A549 treated with CORT108297 at 1 μM for 4 hours (cell line): Measurements from ENCODE around the gene LIMS1. TPM values are rescaled to one million over a fixed set of nuclear protein-coding genes. Genes with fewer than 3 reads are reported as not detected.

ENCODE experiments used
- total RNA-seq: library from RNA; stranded (reverse); fragments of 200-300 nt; extraction: Qiagen RNA extraction; gene quantifications from 5 replicates; pipeline ENCODE4 v1.2.3, GENCODE V29; 2022

LIMS1 gene
- total RNA-seq = 41.0 to 66.4 TPM (median 54.3 TPM) in 5 replicates

DNA sequence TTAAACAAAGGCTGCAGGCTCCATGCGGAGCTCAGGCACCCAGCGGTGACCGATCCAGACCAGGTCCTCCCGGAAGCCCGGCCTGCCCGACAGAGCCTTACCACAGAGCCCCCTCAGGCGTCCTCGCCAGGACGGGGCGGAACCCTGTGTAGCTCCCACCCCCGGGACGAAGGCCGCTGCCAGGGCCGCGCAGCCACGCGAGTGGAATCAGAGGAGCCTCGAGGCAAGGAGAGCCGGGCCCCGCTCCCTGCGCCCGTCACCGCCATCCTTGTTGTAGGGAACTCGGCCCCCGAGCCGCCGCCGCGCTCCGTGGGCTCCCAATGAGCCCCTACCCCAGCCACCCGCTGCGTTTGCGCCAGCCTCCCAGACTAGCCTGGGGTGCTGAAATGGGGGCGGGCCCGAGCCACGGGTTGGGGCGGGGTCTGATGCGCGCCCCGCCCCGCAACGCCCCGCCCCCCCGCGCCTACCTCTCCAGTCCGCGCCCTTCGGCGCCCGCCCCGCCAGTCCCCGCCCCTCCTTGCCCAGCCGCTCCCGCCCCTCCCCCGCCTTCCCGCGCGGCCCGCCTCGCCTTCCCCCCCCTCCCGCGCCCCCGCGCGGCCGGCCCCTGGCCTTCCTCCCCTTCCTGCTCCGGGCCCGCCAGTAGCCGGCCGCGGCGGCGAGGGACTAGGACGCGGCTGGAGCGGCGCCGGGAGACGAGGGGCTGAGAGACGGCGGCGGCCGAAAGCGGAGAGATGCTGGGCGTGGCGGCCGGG, at the start of gene LIMS1:
TSS of gene LIMS1 (plus strand) at position 639 of the 752 bp plus-strand sequence. CDS start at position 732, 93 bp downstream.

DNA sequence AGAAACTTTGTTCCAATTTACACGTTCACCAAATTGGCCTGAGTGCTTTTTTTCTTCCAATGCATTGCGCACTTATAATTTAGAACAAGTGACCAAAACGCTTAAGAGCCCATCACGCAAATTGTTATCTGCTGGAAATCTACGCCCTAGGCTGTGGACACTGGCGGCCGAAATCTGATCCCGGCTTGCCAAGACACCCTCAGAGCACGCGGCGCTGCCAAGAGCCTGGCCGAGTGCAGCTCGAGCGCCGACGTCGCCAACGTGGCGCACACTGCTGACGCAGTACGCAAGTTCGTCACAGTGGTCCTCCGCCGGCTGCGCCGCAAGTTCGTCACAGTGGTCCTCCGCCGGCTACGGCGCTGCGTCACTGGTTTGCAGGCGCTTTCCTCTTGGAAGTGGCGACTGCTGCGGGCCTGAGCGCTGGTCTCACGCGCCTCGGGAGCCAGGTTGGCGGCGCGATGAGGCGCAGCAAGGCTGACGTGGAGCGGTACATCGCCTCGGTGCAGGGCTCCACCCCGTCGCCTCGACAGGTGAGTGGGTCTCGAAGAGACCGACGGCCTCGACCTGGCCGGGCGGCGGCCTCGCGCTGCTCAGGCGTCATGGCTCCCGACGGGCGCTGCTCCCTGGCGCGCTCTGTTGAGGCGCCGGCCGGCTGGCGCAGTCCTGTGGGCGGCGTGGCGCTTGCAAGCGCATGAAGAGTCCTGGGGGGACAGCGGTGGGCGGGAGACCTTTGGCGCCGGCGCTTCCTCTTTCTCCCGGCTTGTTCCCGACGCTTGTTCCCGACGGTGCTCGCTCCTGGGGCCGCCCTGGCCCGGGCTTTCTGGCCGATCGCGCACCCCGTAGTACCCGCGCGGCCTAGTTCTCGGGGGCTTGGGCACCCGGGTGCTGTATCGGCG, 185.1 kb downstream of the LIMS1 start, which contains the start of gene RANBP2:
TSS of gene RANBP2 (plus strand) at position 334 of the 896 bp plus-strand sequence. CDS start at position 459, 125 bp downstream.

Other genes starting within 250 kb of the LIMS1 start
- 0.38 to 0.72 TPM (median 0.49 TPM) in 5 replicates for gene SULT1C2, start 245.6 kb upstream of the LIMS1 start, total RNA-seq
- 0.11 to 0.13 TPM in 2 of 5 replicates, not detected in the others for gene SULT1C4, start 156.5 kb upstream of the LIMS1 start, total RNA-seq
- gene GCC2, start 85.3 kb upstream of the LIMS1 start, total RNA-seq = 11.0 to 18.4 TPM (median 15.4 TPM) in 5 replicates
- 19.1 to 29.0 TPM (median 23.4 TPM) in 5 replicates for gene RANBP2, start 185.0 kb downstream of the LIMS1 start, total RNA-seq